OCI-LY7 (cell line): Measurements from ENCODE around the gene MBTPS1. TPM values are rescaled to one million over a fixed set of nuclear protein-coding genes. Genes with fewer than 3 reads are reported as not detected.

Source experiments
- BruUV-seq: library from RNA; stranded (reverse); fragments of 400-500 nt; replicated peaks from 2 replicates; lab custom pipeline; 2021; lab: Mats Ljungman, UMichigan
- CTCF ChIA-PET: fragments of 300-600 bp; sonication (Branson Sonifier 250); formaldehyde crosslinking; loops from one replicate; lab custom pipeline; 2022; ENCODE audit warnings: antibody characterized with exemption; ENCODE audit not compliant: unreplicated experiment; lab: Charles Lee
- POLR2A ChIA-PET: fragments of 300-600 bp; sonication (Branson Sonifier 250); formaldehyde crosslinking; loops from one replicate; lab custom pipeline; 2022; ENCODE audit warnings: antibody characterized with exemption; lab: Charles Lee
- DNase-seq: peaks from one replicate; pipeline ENCODE4 v3.0.0-alpha.2; 2015; ENCODE audit warnings: low spot score
- H2AFZ ChIP-seq: fragments of 200-600 bp; sonication (generic), shearing (Covaris generic); 2 replicates; pipeline ENCODE4 v1.6.1; 2014; ENCODE audit warnings: mild to moderate bottlenecking, antibody characterized with exemption, low read length, moderate library complexity
- H3K27ac ChIP-seq: fragments of 200-600 bp; sonication (generic); 2 replicates; pipeline ENCODE4 v1.5.1; 2014; ENCODE audit warnings: mixed run types, low read depth, mild to moderate bottlenecking, moderate library complexity, low read length, inconsistent platforms; ENCODE audit not compliant: poor library complexity, severe bottlenecking
- H3K36me3 ChIP-seq: fragments of 200-600 bp; sonication (generic); 2 replicates; pipeline ENCODE4 v1.6.1; 2014; ENCODE audit warnings: mild to moderate bottlenecking, antibody characterized with exemption, low read length, moderate library complexity, mixed read lengths; ENCODE audit not compliant: insufficient read depth
- H3K4me1 ChIP-seq: fragments of 200-600 bp; sonication (generic); 2 replicates; pipeline ENCODE4 v1.5.1; 2014; ENCODE audit warnings: mild to moderate bottlenecking, low read length; ENCODE audit not compliant: insufficient read depth, poor library complexity, severe bottlenecking
- H3K4me2 ChIP-seq: fragments of 200-600 bp; sonication (generic); 2 replicates; pipeline ENCODE4 v1.6.1; 2014; ENCODE audit warnings: mild to moderate bottlenecking, low read length
- H3K4me3 ChIP-seq: fragments of 200-600 bp; sonication (generic); 2 replicates; pipeline ENCODE4 v1.5.1; 2014; ENCODE audit warnings: mild to moderate bottlenecking, low read depth, low read length; ENCODE audit not compliant: poor library complexity, severe bottlenecking
- H3K79me2 ChIP-seq: fragments of 200-600 bp; sonication (generic); 2 replicates; pipeline ENCODE4 v1.6.1; 2016; ENCODE audit warnings: low read depth, mild to moderate bottlenecking, low read length, moderate library complexity, mixed read lengths; ENCODE audit not compliant: insufficient read depth
- H3K9me2 ChIP-seq: fragments of 200-600 bp; sonication (generic); 2 replicates; pipeline ENCODE4 v1.6.1; 2016; ENCODE audit warnings: mild to moderate bottlenecking, low read length, mixed read lengths; ENCODE audit not compliant: insufficient read depth
- H3K9me3 ChIP-seq: fragments of 200-600 bp; sonication (generic); 2 replicates; pipeline ENCODE4 v1.6.1; 2014; ENCODE audit warnings: mild to moderate bottlenecking, mixed run types, low read length, mixed read lengths
- H4K20me1 ChIP-seq: fragments of 200-600 bp; sonication (generic); 2 replicates; pipeline ENCODE4 v1.6.1; 2014; ENCODE audit warnings: mild to moderate bottlenecking, antibody characterized with exemption, low read length, moderate library complexity, mixed read lengths; ENCODE audit not compliant: insufficient read depth
- EZH2phosphoT487 ChIP-seq: fragments of 200-600 bp; sonication (generic); IDR thresholded peaks from 2 replicates; pipeline ENCODE4 v1.6.1; 2018; ENCODE audit warnings: low read depth, borderline replicate concordance, mild to moderate bottlenecking, mixed run types, antibody characterized with exemption, low read length, moderate library complexity, mixed read lengths
- intact Hi-C: fragments of 100-400 bp; cut with micrococcal nuclease; formaldehyde crosslinking; loops from one replicate; pipeline ENCODE4 v1.10.0; 2022; ENCODE audit not compliant: unreplicated experiment
- total RNA-seq, 2 experiments: library from RNA; depleted of rRNA in 1 of 2; stranded (reverse); fragments of >200 nt in 1 of 2; shearing (Covaris generic) in 1 of 2; gene quantifications; 2 replicates each; pipeline ENCODE4 v1.2.3, GENCODE V29; 2014 to 2022
- TF ChIP-seq, protein P1 (sequence below): fragments of 200-600 bp; sonication (generic); conservative IDR thresholded peaks from 2 replicates; pipeline ENCODE4 v1.5.1; 2014; ENCODE audit warnings: mild to moderate bottlenecking, antibody characterized with exemption, low read length, moderate library complexity, mixed read lengths

MBTPS1 gene
- total RNA-seq, 2 experiments from 2014 or later = 49.6 to 65.2 TPM

DNA sequence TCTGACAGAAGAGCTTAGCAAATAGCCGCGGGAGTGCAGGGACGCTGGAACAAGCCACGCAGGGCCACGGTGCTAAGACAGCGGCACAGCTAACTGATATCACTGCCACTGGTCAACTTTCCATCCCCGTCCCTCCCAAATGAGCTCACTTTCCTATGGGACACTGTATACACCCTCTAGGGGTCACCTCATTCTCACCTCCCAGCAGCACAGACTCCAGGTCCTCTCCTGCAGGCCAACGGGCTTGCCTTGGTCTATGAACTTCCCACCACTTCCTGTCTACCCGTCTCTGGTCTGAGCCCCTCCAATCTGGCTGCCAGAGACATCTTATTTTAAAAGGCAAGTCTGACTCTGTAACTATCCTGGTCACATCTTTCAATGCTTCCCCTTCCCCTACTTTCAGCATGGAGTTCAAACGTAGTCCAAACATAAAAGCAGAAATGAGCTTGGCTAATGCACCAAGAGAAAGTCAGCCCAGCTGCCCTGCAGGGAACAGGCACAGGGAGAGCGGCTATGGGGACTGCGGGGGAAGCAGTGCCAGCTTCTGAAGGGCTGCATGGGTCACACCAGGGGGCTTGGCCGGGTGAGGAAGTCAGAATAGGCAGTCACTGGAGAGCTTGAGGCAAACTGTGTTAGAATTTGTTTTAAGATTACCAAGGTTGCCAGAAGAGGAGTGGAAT, 47.8 kb downstream of the MBTPS1 start:
- CTCF ChIA-PET = no interaction called here
- intact Hi-C loops = no loop called here

DNA sequence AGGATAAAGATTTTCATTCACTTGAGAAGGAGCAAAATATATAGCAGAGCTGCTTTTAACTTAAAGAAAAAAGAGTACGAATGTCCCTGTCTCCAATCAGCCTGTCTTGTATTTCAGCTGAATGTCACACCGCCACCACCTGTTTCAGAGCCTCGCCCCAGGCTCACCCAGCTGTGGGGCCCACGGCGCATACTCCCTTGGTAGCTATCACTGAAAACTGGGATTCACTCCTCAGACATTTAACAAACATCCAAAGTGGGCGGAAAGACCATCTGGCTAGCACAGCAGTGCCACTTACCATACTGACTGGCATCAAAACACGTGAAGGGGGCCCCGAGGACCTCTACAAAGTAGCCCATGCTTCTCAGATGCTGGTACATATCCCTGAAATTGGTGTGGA, 48.7 kb downstream of the MBTPS1 start:
- no peak overlapping the region for H2AFZ ChIP-seq
- no peak overlapping the region for H3K4me2 ChIP-seq
- BruUV-seq = no TSS peak
- H3K36me3 ChIP-seq = peaks cover 86% of the 10 kb centered on the region
- H3K4me3 ChIP-seq = no peak overlapping the region
- no peaks in the 10 kb centered on the region for H4K20me1 ChIP-seq
- no peaks in the 10 kb centered on the region for H3K9me3 ChIP-seq
- no peaks in the 10 kb centered on the region for H3K4me1 ChIP-seq
- CTCF ChIA-PET = no interaction called here
- H3K79me2 ChIP-seq = no peaks in the 10 kb centered on the region
- POLR2A ChIA-PET = interaction anchor here (0.6 kb wide), 1 partner anchor 9 kb away, joined by 3 read pairs; no protein-coding TSS in a partner anchor
- H3K9me2 ChIP-seq = no peaks in the 10 kb centered on the region
- TF ChIP-seq, protein P1, sequence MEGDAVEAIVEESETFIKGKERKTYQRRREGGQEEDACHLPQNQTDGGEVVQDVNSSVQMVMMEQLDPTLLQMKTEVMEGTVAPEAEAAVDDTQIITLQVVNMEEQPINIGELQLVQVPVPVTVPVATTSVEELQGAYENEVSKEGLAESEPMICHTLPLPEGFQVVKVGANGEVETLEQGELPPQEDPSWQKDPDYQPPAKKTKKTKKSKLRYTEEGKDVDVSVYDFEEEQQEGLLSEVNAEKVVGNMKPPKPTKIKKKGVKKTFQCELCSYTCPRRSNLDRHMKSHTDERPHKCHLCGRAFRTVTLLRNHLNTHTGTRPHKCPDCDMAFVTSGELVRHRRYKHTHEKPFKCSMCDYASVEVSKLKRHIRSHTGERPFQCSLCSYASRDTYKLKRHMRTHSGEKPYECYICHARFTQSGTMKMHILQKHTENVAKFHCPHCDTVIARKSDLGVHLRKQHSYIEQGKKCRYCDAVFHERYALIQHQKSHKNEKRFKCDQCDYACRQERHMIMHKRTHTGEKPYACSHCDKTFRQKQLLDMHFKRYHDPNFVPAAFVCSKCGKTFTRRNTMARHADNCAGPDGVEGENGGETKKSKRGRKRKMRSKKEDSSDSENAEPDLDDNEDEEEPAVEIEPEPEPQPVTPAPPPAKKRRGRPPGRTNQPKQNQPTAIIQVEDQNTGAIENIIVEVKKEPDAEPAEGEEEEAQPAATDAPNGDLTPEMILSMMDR = no peak
- TF ChIP-seq EZH2phosphoT487 = no peak
- no peak overlapping the region for H3K27ac ChIP-seq
- intact Hi-C loops = no loop called here
- DNase-seq = no peak

More for the DNA sequence above, 47.8 kb downstream of the MBTPS1 start:
- no peaks in the 10 kb centered on the region for H3K9me3 ChIP-seq
- H3K4me3 ChIP-seq = no peak overlapping the region
- no peak overlapping the region for H3K4me2 ChIP-seq
- no peaks in the 10 kb centered on the region for H4K20me1 ChIP-seq
- peaks cover 86% of the 10 kb centered on the region for H3K36me3 ChIP-seq
- no peaks in the 10 kb centered on the region for H3K79me2 ChIP-seq
- H3K27ac ChIP-seq = no peak overlapping the region
- no TSS peak for BruUV-seq
- DNase-seq = no peak
- no peaks in the 10 kb centered on the region for H3K9me2 ChIP-seq
- no peak overlapping the region for H2AFZ ChIP-seq
- TF ChIP-seq, protein P1 = no peak
- TF ChIP-seq EZH2phosphoT487 = no peak
- H3K4me1 ChIP-seq = no peaks in the 10 kb centered on the region
- POLR2A ChIA-PET = interaction anchor here (0.6 kb wide), 1 partner anchor 9 kb away, joined by 3 read pairs; no protein-coding TSS in a partner anchor

DNA sequence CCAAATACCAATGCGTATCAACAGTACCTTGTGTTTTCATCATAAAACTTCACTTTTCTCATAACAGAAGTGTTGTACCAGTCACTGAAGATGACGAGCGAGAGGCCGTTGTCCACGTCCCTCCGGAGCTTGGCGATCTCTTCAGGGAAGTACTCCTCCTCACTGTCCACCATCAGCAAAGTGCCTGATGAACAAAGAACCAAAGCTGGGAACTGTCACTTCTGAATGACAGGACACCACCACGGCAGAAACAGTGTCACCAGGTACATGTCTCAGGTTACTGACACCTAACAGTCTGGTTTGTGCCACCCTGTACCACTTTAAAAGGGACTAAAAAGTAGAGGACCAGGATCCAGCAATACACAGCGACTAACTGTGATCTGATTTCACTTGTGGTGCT, 49.1 kb downstream of the MBTPS1 start:
- intact Hi-C loops = no loop called here
- Histone ChIP-seq H3K79me2 (no peaks in the 10 kb centered on the region), H2AFZ (no peak overlapping the region), H3K4me3 (no peak overlapping the region), H3K9me2 (no peaks in the 10 kb centered on the region), H4K20me1 (no peaks in the 10 kb centered on the region), H3K4me2 (no peak overlapping the region), H3K27ac (no peak overlapping the region), H3K9me3 (no peaks in the 10 kb centered on the region), H3K36me3 (peaks cover 86% of the 10 kb centered on the region), H3K4me1 (no peaks in the 10 kb centered on the region)
- TF ChIP-seq EZH2phosphoT487 = no peak
- TF ChIP-seq, protein P1 = no peak
- POLR2A ChIA-PET = no interaction called here
- no TSS peak for BruUV-seq
- CTCF ChIA-PET = no interaction called here
- DNase-seq = no peak
